C4-2B (cell line): ENCODE results near the gene CATSPER4.
"Not testable (repeated sequence)": the region's sequence is repeated elsewhere in the genome, so short reads cannot be mapped to it uniquely, and the experiment has no call there.

ENCODE experiments used
- H3K27ac ChIP-seq: fragments of 450-650 bp; 2 replicates; pipeline ENCODE4 v1.5.1; 2017
- ZFX ChIP-seq: fragments of 450-650 bp; IDR thresholded peaks from 2 replicates; pipeline ENCODE4 v1.6.1; 2017
- TF ChIP-seq, protein P1 (sequence below): fragments of 450-650 bp; conservative IDR thresholded peaks from 2 replicates; pipeline ENCODE4 v1.5.1; 2017; ENCODE audit warnings: mild to moderate bottlenecking

Gene CATSPER4

DNA sequence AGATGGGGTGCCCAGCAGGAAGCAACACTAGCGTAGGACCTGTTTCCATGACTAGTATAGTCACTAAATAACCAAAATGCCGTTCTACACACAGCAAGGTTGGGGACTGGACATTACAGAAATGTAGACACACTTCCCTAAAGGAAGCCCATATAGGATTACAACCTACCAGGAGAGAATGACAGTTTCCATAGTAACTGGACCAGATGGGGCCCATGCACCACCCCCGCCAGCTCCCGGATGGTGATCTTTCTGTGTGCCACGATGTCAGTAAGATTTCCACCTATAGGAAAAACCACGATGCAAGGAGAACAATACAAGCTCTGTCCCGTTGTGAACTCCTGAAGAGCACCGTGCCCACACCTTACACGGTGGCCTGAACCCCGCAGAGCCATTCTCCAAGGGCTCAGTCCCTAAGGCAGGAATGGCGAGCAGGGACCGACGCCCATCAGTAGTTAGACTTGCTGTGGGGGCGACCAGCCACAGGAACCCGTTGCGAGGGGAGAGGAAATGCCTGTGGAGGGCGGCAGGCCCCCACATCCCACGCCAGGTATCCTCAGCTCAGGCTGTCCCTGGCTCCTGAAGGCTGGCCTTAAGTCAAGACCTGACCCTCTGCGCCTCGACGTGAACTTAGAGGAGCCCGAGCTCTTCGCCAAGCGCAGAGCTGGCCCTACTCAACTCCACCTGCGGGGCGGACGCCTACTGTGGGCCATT lies 30.0 kb downstream of the CATSPER4 start:
- TF ChIP-seq, protein P1, sequence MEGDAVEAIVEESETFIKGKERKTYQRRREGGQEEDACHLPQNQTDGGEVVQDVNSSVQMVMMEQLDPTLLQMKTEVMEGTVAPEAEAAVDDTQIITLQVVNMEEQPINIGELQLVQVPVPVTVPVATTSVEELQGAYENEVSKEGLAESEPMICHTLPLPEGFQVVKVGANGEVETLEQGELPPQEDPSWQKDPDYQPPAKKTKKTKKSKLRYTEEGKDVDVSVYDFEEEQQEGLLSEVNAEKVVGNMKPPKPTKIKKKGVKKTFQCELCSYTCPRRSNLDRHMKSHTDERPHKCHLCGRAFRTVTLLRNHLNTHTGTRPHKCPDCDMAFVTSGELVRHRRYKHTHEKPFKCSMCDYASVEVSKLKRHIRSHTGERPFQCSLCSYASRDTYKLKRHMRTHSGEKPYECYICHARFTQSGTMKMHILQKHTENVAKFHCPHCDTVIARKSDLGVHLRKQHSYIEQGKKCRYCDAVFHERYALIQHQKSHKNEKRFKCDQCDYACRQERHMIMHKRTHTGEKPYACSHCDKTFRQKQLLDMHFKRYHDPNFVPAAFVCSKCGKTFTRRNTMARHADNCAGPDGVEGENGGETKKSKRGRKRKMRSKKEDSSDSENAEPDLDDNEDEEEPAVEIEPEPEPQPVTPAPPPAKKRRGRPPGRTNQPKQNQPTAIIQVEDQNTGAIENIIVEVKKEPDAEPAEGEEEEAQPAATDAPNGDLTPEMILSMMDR = no peak
- TF ChIP-seq ZFX = no peak
- H3K27ac ChIP-seq = no peak overlapping the region

DNA sequence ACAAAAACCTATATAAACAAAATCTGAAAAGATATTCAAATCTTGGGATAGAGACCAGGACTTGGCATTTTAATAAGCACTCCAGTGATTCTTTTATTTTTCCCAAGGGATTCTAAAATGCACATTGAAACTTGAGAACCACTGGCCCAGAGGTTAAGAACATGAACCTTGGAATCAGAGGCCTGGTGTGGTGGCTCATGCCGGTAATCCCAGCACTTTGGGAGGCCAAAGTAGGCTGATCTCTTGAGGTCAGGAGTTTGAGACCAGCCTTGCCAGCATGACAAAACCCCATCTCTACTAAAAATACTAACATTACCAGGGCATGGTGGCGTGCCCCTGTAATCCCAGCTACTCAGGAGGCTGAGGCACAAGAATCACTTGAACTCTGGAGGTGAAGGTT lies 30.7 kb downstream of the CATSPER4 start:
- TF ChIP-seq, protein P1 = no peak
- no peak for TF ChIP-seq ZFX
- no peak overlapping the region for H3K27ac ChIP-seq

GRCh38 chr1:26224606-26225005 lies 34.2 kb downstream of the CATSPER4 start:
- TF ChIP-seq, protein P1 = no peak
- no peak for TF ChIP-seq ZFX
- H3K27ac ChIP-seq = no peak overlapping the region

DNA sequence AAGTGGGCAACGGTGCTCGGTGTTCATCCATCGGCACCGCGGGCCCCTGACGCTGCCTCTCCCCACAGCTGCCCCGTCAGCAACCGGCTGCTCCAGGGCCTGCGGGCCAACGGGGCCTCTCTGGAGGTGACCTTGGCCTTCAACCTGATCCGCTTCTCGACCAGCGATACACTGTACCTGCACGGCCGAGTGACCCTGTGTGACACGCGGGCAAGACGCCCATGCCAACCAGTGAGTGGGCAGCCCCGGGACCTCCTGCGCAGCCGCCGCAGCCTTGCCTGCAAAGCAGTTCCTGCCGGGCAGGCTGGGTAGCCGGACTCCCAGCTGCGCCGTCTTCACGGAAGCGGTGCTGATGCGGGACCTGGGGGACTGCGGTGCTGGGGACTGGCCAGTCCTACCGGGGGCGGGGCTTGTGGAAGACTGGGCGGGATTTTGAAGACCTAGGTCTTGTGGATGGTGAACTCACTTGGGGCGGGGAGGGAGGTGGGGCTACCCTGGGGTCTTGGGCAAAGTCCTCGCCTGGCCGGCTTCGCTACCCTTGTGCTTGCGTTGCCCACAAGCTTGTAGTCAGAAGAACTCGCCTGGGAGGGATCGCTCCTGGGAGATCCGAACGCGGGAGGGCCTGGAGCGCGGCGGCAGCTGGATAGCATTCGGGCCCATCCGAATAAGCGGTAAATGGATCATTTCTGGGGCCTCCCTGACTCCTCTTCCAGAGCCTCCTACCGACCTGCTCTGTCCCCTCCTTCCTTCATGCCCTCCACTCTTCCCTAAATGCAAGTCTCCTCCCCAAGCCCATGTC lies 34.8 kb downstream of the CATSPER4 start:
- TF ChIP-seq ZFX = no peak
- TF ChIP-seq, protein P1 = no peak
- H3K27ac ChIP-seq = no peak overlapping the region

- not testable (repeated sequence) for H3K27ac ChIP-seq
Observed at GRCh38 chr1:26230682-26231081, 40.3 kb downstream of the CATSPER4 start.

DNA sequence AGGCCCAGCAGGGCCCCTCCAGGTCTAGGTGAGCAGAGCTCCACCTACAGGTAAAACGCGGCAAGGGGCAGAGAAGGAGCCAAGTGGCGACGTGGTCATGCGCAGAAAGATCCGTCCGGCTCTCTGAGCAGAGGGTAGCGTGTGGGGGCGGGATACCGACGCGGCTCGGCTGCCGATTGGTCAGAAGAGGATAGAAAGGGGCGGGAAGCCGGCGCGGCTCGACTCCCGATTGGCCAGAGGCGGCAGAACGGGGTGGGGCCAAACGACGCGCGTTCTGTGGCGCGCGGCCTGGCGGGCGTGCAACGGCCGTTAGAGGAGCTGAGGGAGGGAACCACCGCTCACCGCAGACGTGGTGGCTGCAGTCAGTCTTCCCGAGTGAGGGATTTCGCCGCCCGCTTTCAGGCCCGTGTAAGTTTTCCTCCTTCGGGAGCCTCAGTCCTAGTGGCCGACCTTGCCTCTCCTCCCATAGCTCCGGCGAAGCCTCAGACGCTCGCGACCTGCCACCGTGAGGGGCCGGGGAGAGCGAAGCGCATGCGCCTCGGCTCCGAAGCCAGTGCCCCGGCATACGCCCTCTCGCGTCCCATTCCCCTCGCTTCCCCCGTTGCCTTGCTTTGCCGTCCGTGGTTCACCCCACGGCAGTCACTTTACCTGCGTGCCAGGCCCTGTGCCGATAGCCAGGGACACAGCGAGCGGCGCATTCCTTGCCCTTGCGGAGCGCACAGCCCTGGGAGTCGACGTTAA lies 43.7 kb downstream of the CATSPER4 start, which contains the start of gene CEP85:
TSS of gene CEP85 (plus strand) at position 298 of the 741 bp plus-strand sequence. CDS start 5,584 bp downstream, outside the sequence.
- peak within 1 kb of the TSS; percentile 85 for H3K27ac ChIP-seq
- TF ChIP-seq, protein P1 = peak; percentile 88
- 0 out of 2 replicates have a peak, but pooled peaks have one; percentile 36 for TF ChIP-seq ZFX

GRCh38 chr1:26234644-26235370 lies 44.4 kb downstream of the CATSPER4 start:
- peak overlapping the region; percentile 85 for H3K27ac ChIP-seq
- no peak for TF ChIP-seq ZFX
- TF ChIP-seq, protein P1 = no peak
